ENCODE measurements around the gene ARMH4. TPM values are rescaled to one million over a fixed set of nuclear protein-coding genes. Genes with fewer than 3 reads are reported as not detected.

Gene ARMH4, protein sequence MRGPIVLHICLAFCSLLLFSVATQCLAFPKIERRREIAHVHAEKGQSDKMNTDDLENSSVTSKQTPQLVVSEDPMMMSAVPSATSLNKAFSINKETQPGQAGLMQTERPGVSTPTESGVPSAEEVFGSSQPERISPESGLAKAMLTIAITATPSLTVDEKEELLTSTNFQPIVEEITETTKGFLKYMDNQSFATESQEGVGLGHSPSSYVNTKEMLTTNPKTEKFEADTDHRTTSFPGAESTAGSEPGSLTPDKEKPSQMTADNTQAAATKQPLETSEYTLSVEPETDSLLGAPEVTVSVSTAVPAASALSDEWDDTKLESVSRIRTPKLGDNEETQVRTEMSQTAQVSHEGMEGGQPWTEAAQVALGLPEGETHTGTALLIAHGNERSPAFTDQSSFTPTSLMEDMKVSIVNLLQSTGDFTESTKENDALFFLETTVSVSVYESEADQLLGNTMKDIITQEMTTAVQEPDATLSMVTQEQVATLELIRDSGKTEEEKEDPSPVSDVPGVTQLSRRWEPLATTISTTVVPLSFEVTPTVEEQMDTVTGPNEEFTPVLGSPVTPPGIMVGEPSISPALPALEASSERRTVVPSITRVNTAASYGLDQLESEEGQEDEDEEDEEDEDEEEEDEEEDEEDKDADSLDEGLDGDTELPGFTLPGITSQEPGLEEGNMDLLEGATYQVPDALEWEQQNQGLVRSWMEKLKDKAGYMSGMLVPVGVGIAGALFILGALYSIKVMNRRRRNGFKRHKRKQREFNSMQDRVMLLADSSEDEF
- total RNA-seq (2013), result 0.46 TPM
- under 1 TPM in 1 of 3 donors, not detected in 2; 0.07 TPM for polyA plus RNA-seq
- polyA minus RNA-seq, result 2.4 TPM in 1 of 2 replicates, not detected in the other
- 0 to 4.5 (median 0.13) reads per million in 11 experiments for total RNA-seq

- under 1% methylated on average over 66 of the region's 70 CpGs for WGBS (ENCODE audit: insufficient coverage)
- intact Hi-C loops (cut with micrococcal nuclease), result no loop called here
- no peak within 1 kb of the TSS for H3K27ac ChIP-seq (ENCODE audit: low read depth in 1 of 2, low read length in 2 of 2)
Measured at GRCh38 chr14:58152014-58152857, at the start of gene ARMH4. Gene ARMH4, minus strand, starts transcription at chr14:58152213. Its CDS starts 12,855 bp downstream, at chr14:58139358.

More at GRCh38 chr14:58152014-58152857, at the start of gene ARMH4:
- no peaks in the 10 kb centered on the region for H3K36me3 ChIP-seq (replicated peaks in 1 of 2; ENCODE audit: control insufficient read depth in 1 of 2, insufficient read depth in 2 of 2, low read length in 2 of 2)
- Mint-ChIP-seq H3K27ac (peak within 1 kb of the TSS in 1 of 7 donors; percentile 41), H3K36me3 (no peaks in the 10 kb centered on the region), H3K27me3 (ENCODE audit: low read depth in 3 of 3) (peaks cover 39 to 59% (median 47%) of the 10 kb centered on the region in 3 donors), H3K4me3 (peak within 1 kb of the TSS; percentile 80 to 92), H3K9me3 (peaks cover 0 to 9% (median 0%) of the 10 kb centered on the region in 7 donors), H3K4me1 (peaks cover 16% of the 10 kb centered on the region)
- no peaks in the 10 kb centered on the region for H4K20me1 ChIP-seq (ENCODE audit: insufficient read depth, low read length)
- peak within 1 kb of the TSS; percentile 83 for H2AFZ ChIP-seq (ENCODE audit: insufficient read depth, low read depth, low read length, poor library complexity, severe bottlenecking)
- no peaks in the 10 kb centered on the region for H3K79me2 ChIP-seq (ENCODE audit: insufficient read depth, low read length)
- no peak for TF ChIP-seq CTCF (IDR thresholded peaks at IDR 0.05)
- H3K4me2 ChIP-seq (replicated peaks; ENCODE audit: extremely low read depth, low read length, poor library complexity, severe bottlenecking), result peak within 1 kb of the TSS; percentile 96
- DNase-seq, result peak; percentile 17 to 35 (median 33)
- peak within 1 kb of the TSS; percentile 56 for H3K9ac ChIP-seq (ENCODE audit: insufficient read depth, low read length, poor library complexity, severe bottlenecking)
- H3K4me1 ChIP-seq (ENCODE audit: control insufficient read depth in 1 of 2, insufficient read depth in 2 of 2, low read length in 2 of 2), result peaks cover 13 to 18% of the 10 kb centered on the region in 2 donors
- H3K4me3 ChIP-seq (replicated peaks in 1 of 3; ENCODE audit: low read depth in 2 of 3, low read length in 3 of 3), result peak within 1 kb of the TSS; percentile 41 to 82 (median 50)
- H3K9me3 ChIP-seq (replicated peaks in 1 of 2; ENCODE audit: control insufficient read depth in 1 of 2, insufficient read depth in 1 of 2, low read length in 2 of 2), result peaks cover 0 to 6% of the 10 kb centered on the region in 2 donors
- H3K27me3 ChIP-seq (ENCODE audit: control insufficient read depth in 2 of 2, insufficient read depth in 2 of 2, low read length in 2 of 2), result peaks cover 34 to 53% of the 10 kb centered on the region in 2 donors

All from CD14-positive monocyte (primary cell).